GM23338 (cell line): ENCODE data around the gene SDC3. TPM values are rescaled to one million over a fixed set of nuclear protein-coding genes. Genes with fewer than 3 reads are reported as not detected.
"Not testable (repeated sequence)": the region's sequence is repeated elsewhere in the genome, so short reads cannot be mapped to it uniquely, and the experiment has no call there.

ENCODE experiments used
- ATAC-seq: fragments of 200-7000 bp; cut with Tn5 transposase; 3 replicates; pipeline ENCODE4 v1.9.1; 2020
- DNase-seq: peaks from one replicate; pipeline ENCODE4 v3.0.0-alpha.2; 2015; ENCODE audit warnings: low spot score
- H2AFZ ChIP-seq: fragments of 200-600 bp; sonication (generic); 2 replicates; pipeline ENCODE4 v1.8.0; 2016; ENCODE audit warnings: antibody characterized with exemption, mild to moderate bottlenecking, moderate library complexity
- H3F3A ChIP-seq: fragments of 200-600 bp; sonication (generic); replicated peaks from 2 replicates; pipeline ENCODE4 v1.8.0; 2017; ENCODE audit warnings: antibody characterized with exemption, mixed run types, low read depth
- H3K27ac ChIP-seq: fragments of 200-600 bp; sonication (generic); 2 replicates; pipeline ENCODE4 v1.6.1; 2016; ENCODE audit warnings: low read depth
- H3K27me3 ChIP-seq: fragments of 200-600 bp; sonication (generic); 2 replicates; pipeline ENCODE4 v1.8.0; 2016; ENCODE audit warnings: mild to moderate bottlenecking, mixed run types, moderate library complexity; ENCODE audit not compliant: insufficient read depth
- H3K36me3 ChIP-seq: fragments of 200-600 bp; sonication (generic); 2 replicates; pipeline ENCODE4 v1.8.0; 2016; ENCODE audit warnings: mild to moderate bottlenecking; ENCODE audit not compliant: insufficient read depth
- H3K4me1 ChIP-seq: fragments of 200-600 bp; sonication (generic); 2 replicates; pipeline ENCODE4 v1.8.0; 2016; ENCODE audit warnings: mild to moderate bottlenecking, moderate library complexity; ENCODE audit not compliant: insufficient read depth
- H3K4me2 ChIP-seq: fragments of 200-600 bp; sonication (generic); 2 replicates; pipeline ENCODE4 v1.7.1; 2017; ENCODE audit warnings: mixed run types
- H3K4me3 ChIP-seq: fragments of 200-600 bp; sonication (generic); 2 replicates; pipeline ENCODE4 v1.6.1; 2016; ENCODE audit warnings: mixed run types
- H3K79me2 ChIP-seq: fragments of 200-600 bp; sonication (generic); replicated peaks from 2 replicates; pipeline ENCODE4 v1.8.0; 2017; ENCODE audit warnings: mild to moderate bottlenecking; ENCODE audit not compliant: insufficient read depth
- H3K9me2 ChIP-seq: fragments of 200-600 bp; sonication (generic); 2 replicates; pipeline ENCODE4 v1.8.0; 2017; ENCODE audit not compliant: insufficient read depth
- H4K20me1 ChIP-seq: fragments of 200-600 bp; sonication (generic); replicated peaks from 2 replicates; pipeline ENCODE4 v1.8.0; 2017; ENCODE audit warnings: mild to moderate bottlenecking; ENCODE audit not compliant: insufficient read depth
- H3K27ac Mint-ChIP-seq: 2 replicates; pipeline ENCODE4 v1.8.0; 2020; ENCODE audit warnings: inconsistent platforms, mild to moderate bottlenecking, moderate library complexity, mixed read lengths
- H3K27me3 Mint-ChIP-seq: 3 replicates; pipeline ENCODE4 v1.8.0; 2022; ENCODE audit warnings: low read depth, mild to moderate bottlenecking, moderate library complexity, mixed read lengths, inconsistent platforms; ENCODE audit not compliant: insufficient read depth, poor library complexity
- H3K36me3 Mint-ChIP-seq: 3 replicates; pipeline ENCODE4 v1.8.0; 2021; ENCODE audit warnings: low read depth, mild to moderate bottlenecking, inconsistent platforms, moderate library complexity, mixed read lengths
- H3K4me1 Mint-ChIP-seq: 3 replicates; pipeline ENCODE4 v1.8.0; 2020; ENCODE audit warnings: mild to moderate bottlenecking, inconsistent platforms, mixed read lengths
- H3K4me3 Mint-ChIP-seq: 3 replicates; pipeline ENCODE4 v1.8.0; 2021; ENCODE audit warnings: moderate library complexity, mild to moderate bottlenecking, inconsistent platforms, mixed read lengths
- H3K9me3 Mint-ChIP-seq: 3 replicates; pipeline ENCODE4 v1.8.0; 2020; ENCODE audit warnings: moderate library complexity, mild to moderate bottlenecking, inconsistent platforms, mixed read lengths
- EZH2 ChIP-seq: fragments of 200-600 bp; sonication (generic); IDR thresholded peaks from one replicate; pipeline ENCODE4 v1.8.0; 2017; ENCODE audit warnings: antibody characterized with exemption, mild to moderate bottlenecking, low read depth; ENCODE audit not compliant: unreplicated experiment
- EZH2phosphoT487 ChIP-seq: fragments of 200-600 bp; sonication (generic); IDR thresholded peaks from one replicate; pipeline ENCODE4 v1.8.1; 2018; ENCODE audit warnings: antibody characterized with exemption; ENCODE audit not compliant: unreplicated experiment
- STAT1 ChIP-seq: IDR thresholded peaks from one replicate; pipeline ENCODE4 v1.6.1; 2016; ENCODE audit warnings: antibody characterized with exemption; ENCODE audit not compliant: unreplicated experiment
- polyA plus RNA-seq: library from polyadenylated mRNA; unstranded; fragments of >200 nt; fragmentation: Nextera tagmentation; extraction: Ambion mirVana; gene quantifications from 2 replicates; pipeline ENCODE4 v1.2.1, GENCODE V29; 2016
- total RNA-seq: library from RNA; depleted of rRNA; stranded (reverse); fragments of >200 nt; shearing (Covaris generic); gene quantifications from 2 replicates; pipeline ENCODE4 v1.2.3, GENCODE V29; 2014
- TF ChIP-seq, protein P1 (sequence below): fragments of 250-450 bp; sonication (Bioruptor Pico); IDR thresholded peaks from 2 replicates; pipeline ENCODE4 v1.5.0; 2020; ENCODE audit warnings: mild to moderate bottlenecking, moderate library complexity
- TF ChIP-seq, protein P2 (sequence below): IDR thresholded peaks from 2 replicates; pipeline ENCODE4 v1.6.1; 2016; ENCODE audit warnings: antibody characterized with exemption

Gene SDC3
- total and polyA plus RNA-seq, 2 experiments from 2014 or later = 5.2 to 29.7 TPM

DNA sequence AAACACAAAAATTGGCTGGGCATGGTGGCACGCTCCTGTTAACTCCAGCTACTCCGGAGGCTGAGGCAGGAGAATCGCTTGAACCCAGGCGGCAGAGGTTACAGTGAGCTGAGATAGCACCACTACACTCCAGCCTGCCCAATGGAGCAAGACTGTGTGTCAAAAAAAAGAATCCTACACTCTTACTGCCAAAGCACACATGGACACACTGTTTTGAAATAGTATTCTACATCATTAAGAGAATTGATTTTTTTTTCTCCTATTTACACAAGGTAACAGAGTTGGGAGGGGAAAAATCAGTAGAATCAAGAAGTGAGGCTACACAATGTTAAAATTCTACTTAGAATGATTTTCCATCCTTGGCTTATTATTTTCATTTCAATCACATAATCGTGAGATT is 42.1 kb upstream of the SDC3 start (continued):
- TF ChIP-seq, protein P1, sequence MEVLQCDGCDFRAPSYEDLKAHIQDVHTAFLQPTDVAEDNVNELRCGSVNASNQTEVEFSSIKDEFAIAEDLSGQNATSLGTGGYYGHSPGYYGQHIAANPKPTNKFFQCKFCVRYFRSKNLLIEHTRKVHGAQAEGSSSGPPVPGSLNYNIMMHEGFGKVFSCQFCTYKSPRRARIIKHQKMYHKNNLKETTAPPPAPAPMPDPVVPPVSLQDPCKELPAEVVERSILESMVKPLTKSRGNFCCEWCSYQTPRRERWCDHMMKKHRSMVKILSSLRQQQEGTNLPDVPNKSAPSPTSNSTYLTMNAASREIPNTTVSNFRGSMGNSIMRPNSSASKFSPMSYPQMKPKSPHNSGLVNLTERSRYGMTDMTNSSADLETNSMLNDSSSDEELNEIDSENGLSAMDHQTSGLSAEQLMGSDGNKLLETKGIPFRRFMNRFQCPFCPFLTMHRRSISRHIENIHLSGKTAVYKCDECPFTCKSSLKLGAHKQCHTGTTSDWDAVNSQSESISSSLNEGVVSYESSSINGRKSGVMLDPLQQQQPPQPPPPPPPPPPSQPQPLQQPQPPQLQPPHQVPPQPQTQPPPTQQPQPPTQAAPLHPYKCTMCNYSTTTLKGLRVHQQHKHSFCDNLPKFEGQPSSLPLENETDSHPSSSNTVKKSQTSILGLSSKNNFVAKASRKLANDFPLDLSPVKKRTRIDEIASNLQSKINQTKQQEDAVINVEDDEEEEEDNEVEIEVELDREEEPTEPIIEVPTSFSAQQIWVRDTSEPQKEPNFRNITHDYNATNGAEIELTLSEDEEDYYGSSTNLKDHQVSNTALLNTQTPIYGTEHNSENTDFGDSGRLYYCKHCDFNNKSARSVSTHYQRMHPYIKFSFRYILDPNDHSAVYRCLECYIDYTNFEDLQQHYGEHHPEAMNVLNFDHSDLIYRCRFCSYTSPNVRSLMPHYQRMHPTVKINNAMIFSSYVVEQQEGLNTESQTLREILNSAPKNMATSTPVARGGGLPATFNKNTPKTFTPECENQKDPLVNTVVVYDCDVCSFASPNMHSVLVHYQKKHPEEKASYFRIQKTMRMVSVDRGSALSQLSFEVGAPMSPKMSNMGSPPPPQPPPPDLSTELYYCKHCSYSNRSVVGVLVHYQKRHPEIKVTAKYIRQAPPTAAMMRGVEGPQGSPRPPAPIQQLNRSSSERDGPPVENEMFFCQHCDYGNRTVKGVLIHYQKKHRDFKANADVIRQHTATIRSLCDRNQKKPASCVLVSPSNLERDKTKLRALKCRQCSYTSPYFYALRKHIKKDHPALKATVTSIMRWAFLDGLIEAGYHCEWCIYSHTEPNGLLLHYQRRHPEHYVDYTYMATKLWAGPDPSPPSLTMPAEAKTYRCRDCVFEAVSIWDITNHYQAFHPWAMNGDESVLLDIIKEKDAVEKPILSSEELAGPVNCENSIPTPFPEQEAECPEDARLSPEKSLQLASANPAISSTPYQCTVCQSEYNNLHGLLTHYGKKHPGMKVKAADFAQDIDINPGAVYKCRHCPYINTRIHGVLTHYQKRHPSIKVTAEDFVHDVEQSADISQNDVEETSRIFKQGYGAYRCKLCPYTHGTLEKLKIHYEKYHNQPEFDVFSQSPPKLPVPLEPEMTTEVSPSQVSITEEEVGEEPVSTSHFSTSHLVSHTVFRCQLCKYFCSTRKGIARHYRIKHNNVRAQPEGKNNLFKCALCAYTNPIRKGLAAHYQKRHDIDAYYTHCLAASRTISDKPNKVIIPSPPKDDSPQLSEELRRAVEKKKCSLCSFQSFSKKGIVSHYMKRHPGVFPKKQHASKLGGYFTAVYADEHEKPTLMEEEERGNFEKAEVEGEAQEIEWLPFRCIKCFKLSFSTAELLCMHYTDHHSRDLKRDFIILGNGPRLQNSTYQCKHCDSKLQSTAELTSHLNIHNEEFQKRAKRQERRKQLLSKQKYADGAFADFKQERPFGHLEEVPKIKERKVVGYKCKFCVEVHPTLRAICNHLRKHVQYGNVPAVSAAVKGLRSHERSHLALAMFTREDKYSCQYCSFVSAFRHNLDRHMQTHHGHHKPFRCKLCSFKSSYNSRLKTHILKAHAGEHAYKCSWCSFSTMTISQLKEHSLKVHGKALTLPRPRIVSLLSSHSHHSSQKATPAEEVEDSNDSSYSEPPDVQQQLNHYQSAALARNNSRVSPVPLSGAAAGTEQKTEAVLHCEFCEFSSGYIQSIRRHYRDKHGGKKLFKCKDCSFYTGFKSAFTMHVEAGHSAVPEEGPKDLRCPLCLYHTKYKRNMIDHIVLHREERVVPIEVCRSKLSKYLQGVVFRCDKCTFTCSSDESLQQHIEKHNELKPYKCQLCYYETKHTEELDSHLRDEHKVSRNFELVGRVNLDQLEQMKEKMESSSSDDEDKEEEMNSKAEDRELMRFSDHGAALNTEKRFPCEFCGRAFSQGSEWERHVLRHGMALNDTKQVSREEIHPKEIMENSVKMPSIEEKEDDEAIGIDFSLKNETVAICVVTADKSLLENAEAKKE (CRISPR knock-in tag) = no peak
- no peak for TF ChIP-seq STAT1
- TF ChIP-seq, protein P2, sequence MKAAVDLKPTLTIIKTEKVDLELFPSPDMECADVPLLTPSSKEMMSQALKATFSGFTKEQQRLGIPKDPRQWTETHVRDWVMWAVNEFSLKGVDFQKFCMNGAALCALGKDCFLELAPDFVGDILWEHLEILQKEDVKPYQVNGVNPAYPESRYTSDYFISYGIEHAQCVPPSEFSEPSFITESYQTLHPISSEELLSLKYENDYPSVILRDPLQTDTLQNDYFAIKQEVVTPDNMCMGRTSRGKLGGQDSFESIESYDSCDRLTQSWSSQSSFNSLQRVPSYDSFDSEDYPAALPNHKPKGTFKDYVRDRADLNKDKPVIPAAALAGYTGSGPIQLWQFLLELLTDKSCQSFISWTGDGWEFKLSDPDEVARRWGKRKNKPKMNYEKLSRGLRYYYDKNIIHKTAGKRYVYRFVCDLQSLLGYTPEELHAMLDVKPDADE = no peak

DNA sequence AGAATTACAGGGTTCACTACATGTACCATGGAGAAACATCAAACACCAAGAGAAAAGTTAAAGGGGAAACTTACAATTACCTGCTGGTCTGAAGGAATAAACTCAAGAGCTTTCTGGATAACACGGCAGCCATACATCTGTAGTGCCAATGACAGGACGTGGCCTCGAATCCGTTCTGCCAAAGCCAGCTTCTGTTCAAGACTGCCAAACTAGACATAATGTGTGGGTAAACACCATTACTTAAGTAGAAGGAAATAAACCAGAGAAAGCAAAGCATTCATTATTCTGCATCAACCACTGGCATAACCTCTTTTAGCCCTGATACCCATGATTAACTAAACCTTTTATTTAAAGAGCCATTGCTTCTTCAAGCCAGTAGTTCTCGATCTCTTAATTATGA is 41.5 kb upstream of the SDC3 start:
- Histone ChIP-seq H3K4me1 (no peaks in the 10 kb centered on the region), H4K20me1 (peaks cover 43% of the 10 kb centered on the region), H3F3A (0 out of 2 replicates have a peak, but pooled peaks cover 5% of the 10 kb centered on the region), H3K27me3 (no peaks in the 10 kb centered on the region), H3K27ac (no peak overlapping the region), H3K4me2 (no peak overlapping the region), H3K79me2 (peaks cover 86% of the 10 kb centered on the region), H3K36me3 (peaks cover 77% of the 10 kb centered on the region), H3K4me3 (no peak overlapping the region), H3K9me2 (no peaks in the 10 kb centered on the region), H2AFZ (no peak overlapping the region)
- peaks cover 90% of the 10 kb centered on the region for H3K36me3 Mint-ChIP-seq
- H3K9me3 Mint-ChIP-seq = no peaks in the 10 kb centered on the region
- H3K27ac Mint-ChIP-seq = no peak overlapping the region
- H3K4me1 Mint-ChIP-seq = no peaks in the 10 kb centered on the region; the same call in 2 of the 3 replicates
- DNase-seq (no peak), ATAC-seq (no peak)
- peaks cover 4% of the 10 kb centered on the region for H3K27me3 Mint-ChIP-seq
- H3K4me3 Mint-ChIP-seq = no peak overlapping the region
- no peak for TF ChIP-seq EZH2phosphoT487
- TF ChIP-seq EZH2 = no peak

DNA sequence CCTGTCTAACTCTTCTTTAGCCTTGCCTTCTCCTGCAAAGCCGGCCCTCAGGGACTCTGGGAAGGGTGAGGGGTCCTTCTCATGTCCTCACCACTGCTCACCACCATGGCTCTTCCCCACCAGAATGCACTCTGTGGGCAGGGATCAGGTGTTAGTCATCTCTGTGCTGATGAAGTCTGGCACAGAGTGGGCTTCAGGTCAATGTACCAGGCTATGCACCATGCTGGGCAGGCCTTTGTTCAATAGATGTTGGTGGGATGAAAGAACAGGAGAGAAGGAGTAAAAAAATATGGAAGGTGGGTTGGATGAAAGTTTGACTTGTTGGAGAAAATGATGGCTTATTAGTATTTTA is 40.9 kb upstream of the SDC3 start:
- H3K27ac ChIP-seq, H3K4me3 Mint-ChIP-seq, H3K4me1 Mint-ChIP-seq, H3K9me2 ChIP-seq, H3K4me1 ChIP-seq, H2AFZ ChIP-seq, H3K27ac Mint-ChIP-seq, H3K4me2 ChIP-seq, H3K27me3 Mint-ChIP-seq, ATAC-seq, H3K9me3 Mint-ChIP-seq, DNase-seq, H3K27me3 ChIP-seq, H3K4me3 ChIP-seq, H3F3A ChIP-seq: not testable (repeated sequence)
- peaks cover 72% of the 10 kb centered on the region for H3K36me3 ChIP-seq
- H3K36me3 Mint-ChIP-seq = peaks cover 90% of the 10 kb centered on the region
- peaks cover 80% of the 10 kb centered on the region for H3K79me2 ChIP-seq
- peaks cover 38% of the 10 kb centered on the region for H4K20me1 ChIP-seq

DNA sequence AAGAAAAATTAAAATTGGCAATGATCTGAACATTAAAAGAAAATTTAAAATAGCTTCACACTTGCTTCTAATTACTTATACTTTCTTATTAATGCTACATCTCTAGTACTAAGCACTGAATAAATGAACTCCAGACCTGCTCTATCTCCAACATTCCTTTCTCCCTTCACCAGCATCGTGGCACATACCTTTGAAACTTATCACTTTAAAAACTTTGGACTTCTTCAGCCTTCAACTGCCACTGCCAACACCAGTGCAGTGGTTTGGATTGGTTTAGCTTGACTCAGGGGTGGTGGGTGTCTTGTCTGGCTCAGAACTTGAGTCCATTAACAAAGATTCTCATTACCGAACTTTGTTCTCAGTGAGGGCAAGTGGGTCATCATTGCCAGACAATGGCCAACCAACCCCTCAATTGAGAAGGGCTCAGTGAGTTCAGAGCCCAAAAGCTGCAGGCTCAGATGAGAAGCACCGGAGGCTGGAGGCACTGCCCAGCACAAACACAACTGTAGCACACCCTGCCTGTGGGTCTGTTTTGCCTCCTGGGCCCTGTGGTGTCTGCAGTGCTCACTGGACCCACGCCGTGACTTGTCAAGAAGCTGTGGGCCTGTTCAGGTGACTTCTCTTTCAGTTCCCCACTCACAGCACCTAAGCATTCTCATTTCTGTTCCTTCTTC is 40.4 kb upstream of the SDC3 start:
- not testable (repeated sequence) for H3K9me3 Mint-ChIP-seq, H3K4me2 ChIP-seq, H3K4me1 Mint-ChIP-seq, H3K27ac Mint-ChIP-seq, H3K27me3 Mint-ChIP-seq, H3K27ac ChIP-seq, H3F3A ChIP-seq, H3K4me3 Mint-ChIP-seq, H3K9me2 ChIP-seq, ATAC-seq, DNase-seq, H2AFZ ChIP-seq, H3K4me3 ChIP-seq, H3K27me3 ChIP-seq, H3K4me1 ChIP-seq
- H3K36me3 ChIP-seq = peaks cover 72% of the 10 kb centered on the region
- peaks cover 90% of the 10 kb centered on the region for H3K36me3 Mint-ChIP-seq
- H4K20me1 ChIP-seq = peaks cover 34% of the 10 kb centered on the region
- peaks cover 75% of the 10 kb centered on the region for H3K79me2 ChIP-seq
